Spleen (tissue), 11 donors: ENCODE data around the gene DYNC2LI1. TPM values are rescaled to one million over a fixed set of nuclear protein-coding genes. Genes with fewer than 3 reads are reported as not detected.

Experiments used
- DNase-seq: peaks from one replicate; pipeline ENCODE4 v3.0.0-alpha.2; 2020
- H3K27ac ChIP-seq, 8 donors: fragments of 200-600 bp; sonication (generic) in 7 of 8; 1 replicate in 4 of 8; 2 replicates in 4 of 8; pipeline versions ENCODE4 v1.5.0 to v1.8.0; 2016 to 2021; ENCODE audit warnings: inconsistent platforms in 4 of 8, mild to moderate bottlenecking in 4 of 8, moderate library complexity in 1 of 8
- H3K27me3 ChIP-seq, 7 donors: fragments of 200-600 bp; sonication (generic) in 6 of 7; replicated peaks in 1 of 7; 1 replicate in 4 of 7; 2 replicates in 3 of 7; pipeline versions ENCODE4 v1.5.0 to v1.8.0; 2016 to 2021; ENCODE audit warnings: inconsistent platforms in 3 of 7, mild to moderate bottlenecking in 1 of 7
- H3K36me3 ChIP-seq, 6 donors: fragments of 200-600 bp; sonication (generic) in 5 of 6; 1 replicate in 4 of 6; 2 replicates in 2 of 6; pipeline versions ENCODE4 v1.5.0 to v1.8.0; 2016 to 2021; ENCODE audit warnings: inconsistent platforms in 2 of 6
- H3K4me1 ChIP-seq, 6 donors: fragments of 200-600 bp; sonication (generic) in 5 of 6; 1 replicate in 3 of 6; 2 replicates in 3 of 6; pipeline versions ENCODE4 v1.5.0 to v1.8.0; 2016 to 2021; ENCODE audit warnings: inconsistent platforms in 3 of 6
- H3K4me3 ChIP-seq, 8 donors: fragments of 200-600 bp; sonication (generic) in 7 of 8; 1 replicate in 4 of 8; 2 replicates in 4 of 8; pipeline versions ENCODE4 v1.5.0 to v1.8.0; 2016 to 2021; ENCODE audit warnings: inconsistent platforms in 4 of 8, mild to moderate bottlenecking in 4 of 8, moderate library complexity in 2 of 8
- H3K9me3 ChIP-seq, 8 donors: fragments of 200-600 bp; sonication (generic) in 7 of 8; 1 replicate in 4 of 8; 2 replicates in 4 of 8; pipeline versions ENCODE4 v1.5.0 to v1.8.0; 2016 to 2021; ENCODE audit warnings: inconsistent platforms in 4 of 8
- POLR2A ChIP-seq, 3 donors: fragments of 450-650 bp; IDR thresholded peaks; one replicate each; pipeline ENCODE4 v1.5.1; 2017; ENCODE audit warnings: antibody characterized with exemption in 3 of 3, mild to moderate bottlenecking in 1 of 3
- POLR2AphosphoS5 ChIP-seq, 3 donors: sonication (generic); formaldehyde crosslinking; IDR thresholded peaks; one replicate each; pipeline ENCODE4 v1.5.1; 2017; ENCODE audit warnings: antibody characterized with exemption in 3 of 3
- WGBS, 5 donors: extraction: QIAGEN DNeasy Blood & Tissue Kit in 3 of 5; methylation state at CpG; one replicate each; pipeline versions ENCODE4 v1.1.5 to v1.1.7; 2013 to 2018; 5-methylcytosine and 5-hydroxymethylcytosine counted together
- intact Hi-C: fragments of 100-400 bp; cut with DNase I; formaldehyde crosslinking; loops from one replicate; pipeline ENCODE4 v1.15.0; 2023; ENCODE audit warnings: low total_unique reads
- polyA plus RNA-seq, 3 donors: library from polyadenylated mRNA; stranded (reverse); fragments of 200-250 nt; gene quantifications; one replicate each; pipeline ENCODE4 v1.2.1, GENCODE V29; 2013
- total RNA-seq, 7 donors: library from RNA; depleted of rRNA in 3 of 7; stranded (reverse); fragments of >200 nt in 3 of 7; fragmentation: NEBNext Ultra II Directional in 4 of 7; extraction: Animal tissue kit (Norgen Biotek cat#: 25700) in 4 of 7; gene quantifications; one replicate each; pipeline versions ENCODE4 v1.1.0 to v1.2.1, GENCODE V29; 2016 to 2021
- TF ChIP-seq, protein P1 (sequence below), 11 experiments: fragments of 200-600 bp in 7 of 11; fragments of 450-650 bp in 4 of 11; sonication (generic) in 4 of 11; IDR thresholded peaks in 8 of 11; conservative IDR thresholded peaks in 3 of 11; 1 replicate in 7 of 11; 2 replicates in 4 of 11; pipeline versions ENCODE4 v1.4.0 to v1.8.0; 2016 to 2021; ENCODE audit warnings: antibody characterized with exemption in 11 of 11, inconsistent platforms in 4 of 11, mild to moderate bottlenecking in 1 of 11
- donor health status: healthy with polysubstance abuse.
- donor health status: DM: no; HTN: no; CAD: no; lungs with moderate emphysema.
- donor health status: DM: no; HTN: no; CAD: no.
- donor health status: Bipolar disorder and iron deficiency.
- donor health status: healthy.
- donor health status: DM: no; HTN: no; CAD: no.
- donor health status: DM: yes; HTN: yes; CAD: no.

The DYNC2LI1 gene
- total and polyA plus RNA-seq, 10 donors: 8.5 to 32.4 (median 12.6) TPM

DNA sequence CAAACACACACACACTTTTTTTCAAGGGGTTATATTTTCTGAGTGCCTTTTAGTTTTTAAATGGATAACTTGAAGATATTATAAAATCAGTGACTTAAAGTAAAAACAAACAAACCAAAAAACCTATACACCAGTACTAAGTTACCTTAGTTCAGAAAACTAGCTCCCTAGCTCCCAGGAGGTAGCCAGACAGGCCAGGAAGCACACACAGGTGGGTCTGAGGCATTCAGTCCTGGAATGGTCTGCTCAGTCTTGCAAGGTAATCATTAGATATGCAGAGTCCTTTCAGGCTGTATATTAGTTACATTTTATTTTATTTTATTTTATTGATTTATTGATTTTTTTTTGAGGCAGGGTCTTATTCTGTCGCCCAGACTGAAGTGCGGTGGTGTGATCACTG is 10.7 kb upstream of the DYNC2LI1 start:
- WGBS, 5 donors: 89 to 98% (median 96%) methylated on average over 2 of the region's 2 CpGs
- Histone ChIP-seq H3K4me1 (no peaks in the 10 kb centered on the region), H3K36me3 (peaks cover 0 to 8% (median 0%) of the 10 kb centered on the region in 6 donors), H3K27ac (no peak overlapping the region), H3K9me3 (no peaks in the 10 kb centered on the region), H3K4me3 (no peak overlapping the region), H3K27me3 (no peaks in the 10 kb centered on the region)
- intact Hi-C loops: no loop called here
- TF ChIP-seq POLR2A (IDR thresholded peaks at IDR 0.05) (no peak), POLR2AphosphoS5 (IDR thresholded peaks at IDR 0.05) (no peak)
- TF ChIP-seq, protein P1, sequence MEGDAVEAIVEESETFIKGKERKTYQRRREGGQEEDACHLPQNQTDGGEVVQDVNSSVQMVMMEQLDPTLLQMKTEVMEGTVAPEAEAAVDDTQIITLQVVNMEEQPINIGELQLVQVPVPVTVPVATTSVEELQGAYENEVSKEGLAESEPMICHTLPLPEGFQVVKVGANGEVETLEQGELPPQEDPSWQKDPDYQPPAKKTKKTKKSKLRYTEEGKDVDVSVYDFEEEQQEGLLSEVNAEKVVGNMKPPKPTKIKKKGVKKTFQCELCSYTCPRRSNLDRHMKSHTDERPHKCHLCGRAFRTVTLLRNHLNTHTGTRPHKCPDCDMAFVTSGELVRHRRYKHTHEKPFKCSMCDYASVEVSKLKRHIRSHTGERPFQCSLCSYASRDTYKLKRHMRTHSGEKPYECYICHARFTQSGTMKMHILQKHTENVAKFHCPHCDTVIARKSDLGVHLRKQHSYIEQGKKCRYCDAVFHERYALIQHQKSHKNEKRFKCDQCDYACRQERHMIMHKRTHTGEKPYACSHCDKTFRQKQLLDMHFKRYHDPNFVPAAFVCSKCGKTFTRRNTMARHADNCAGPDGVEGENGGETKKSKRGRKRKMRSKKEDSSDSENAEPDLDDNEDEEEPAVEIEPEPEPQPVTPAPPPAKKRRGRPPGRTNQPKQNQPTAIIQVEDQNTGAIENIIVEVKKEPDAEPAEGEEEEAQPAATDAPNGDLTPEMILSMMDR (IDR thresholded peaks at IDR 0.05 in 8 of 11, conservative IDR thresholded peaks at IDR 0.05 in 3 of 11): no peak
- DNase-seq: no peak

DNA sequence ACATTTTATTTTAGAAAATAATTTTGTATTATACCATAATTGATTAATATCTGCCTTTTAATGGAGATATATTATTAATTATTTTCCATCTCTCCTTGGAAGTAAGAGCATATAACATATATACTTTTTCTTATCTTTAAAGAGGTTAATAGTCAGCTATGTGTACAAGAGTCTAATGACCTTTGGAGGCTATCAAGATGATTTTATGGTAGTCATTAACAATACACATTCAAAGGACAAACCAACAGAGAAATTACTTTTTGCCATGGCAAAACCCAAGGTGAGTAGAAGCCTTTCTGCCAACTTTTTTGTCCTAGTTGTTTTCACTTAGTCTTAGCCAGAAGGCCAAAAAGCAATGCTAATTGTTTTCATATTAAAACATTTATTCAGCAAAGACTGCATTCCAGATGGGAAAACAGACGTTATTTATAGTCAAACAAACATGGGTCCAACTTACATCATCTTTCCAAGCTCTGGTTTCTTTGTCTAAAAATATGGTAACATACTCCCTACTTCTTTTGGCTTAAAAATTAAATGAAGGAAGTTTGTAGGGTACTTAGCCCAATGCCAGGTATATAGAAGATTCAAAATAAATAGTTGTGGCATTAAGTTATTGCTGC is 9.6 kb upstream of the DYNC2LI1 start:
- Histone ChIP-seq H3K27ac (no peak overlapping the region), H3K4me3 (no peak overlapping the region), H3K27me3 (no peaks in the 10 kb centered on the region), H3K4me1 (no peaks in the 10 kb centered on the region), H3K9me3 (no peaks in the 10 kb centered on the region), H3K36me3 (peaks cover 0 to 8% (median 0%) of the 10 kb centered on the region in 6 donors)
- WGBS, 5 donors: 54 to 90% (median 68%) methylated on average over 1 of the region's 1 CpG
- intact Hi-C loops: no loop called here
- TF ChIP-seq, protein P1 (IDR thresholded peaks at IDR 0.05 in 8 of 11, conservative IDR thresholded peaks at IDR 0.05 in 3 of 11): no peak
- TF ChIP-seq POLR2AphosphoS5 (IDR thresholded peaks at IDR 0.05) (no peak), POLR2A (IDR thresholded peaks at IDR 0.05) (no peak)
- no peak for DNase-seq

DNA sequence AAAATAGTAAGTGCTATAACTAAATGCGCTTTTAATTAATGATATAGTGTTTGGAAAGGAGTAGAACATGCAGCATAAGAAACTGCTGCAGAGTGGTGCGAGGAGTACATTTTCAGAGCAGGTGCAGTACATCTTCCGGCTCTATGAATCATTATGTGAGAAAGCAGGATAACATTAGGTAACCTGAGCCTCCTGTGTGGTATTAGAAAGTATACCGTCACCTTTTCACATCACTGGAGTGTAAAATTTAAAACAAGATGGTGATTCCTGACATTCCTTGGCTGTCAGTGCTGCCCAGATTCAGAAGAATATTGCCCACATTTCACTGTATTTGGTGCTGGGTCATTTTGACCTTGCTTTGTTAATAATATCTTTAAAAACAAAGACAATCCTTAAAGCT is 7.8 kb upstream of the DYNC2LI1 start:
- no peaks in the 10 kb centered on the region for H3K4me1 ChIP-seq
- H3K4me3 ChIP-seq: no peak overlapping the region
- H3K9me3 ChIP-seq: no peaks in the 10 kb centered on the region
- H3K27ac ChIP-seq: no peak overlapping the region
- H3K36me3 ChIP-seq: peaks cover 0 to 8% (median 0%) of the 10 kb centered on the region in 6 donors
- H3K27me3 ChIP-seq: peaks cover 0 to 4% (median 0%) of the 10 kb centered on the region in 7 donors
- WGBS, 5 donors: 86 to 95% (median 89%) methylated on average over 4 of the region's 4 CpGs
- intact Hi-C loops: no loop called here
- DNase-seq: no peak
- TF ChIP-seq POLR2A (IDR thresholded peaks at IDR 0.05) (no peak), POLR2AphosphoS5 (IDR thresholded peaks at IDR 0.05) (no peak)
- TF ChIP-seq, protein P1 (IDR thresholded peaks at IDR 0.05 in 8 of 11, conservative IDR thresholded peaks at IDR 0.05 in 3 of 11): no peak

DNA sequence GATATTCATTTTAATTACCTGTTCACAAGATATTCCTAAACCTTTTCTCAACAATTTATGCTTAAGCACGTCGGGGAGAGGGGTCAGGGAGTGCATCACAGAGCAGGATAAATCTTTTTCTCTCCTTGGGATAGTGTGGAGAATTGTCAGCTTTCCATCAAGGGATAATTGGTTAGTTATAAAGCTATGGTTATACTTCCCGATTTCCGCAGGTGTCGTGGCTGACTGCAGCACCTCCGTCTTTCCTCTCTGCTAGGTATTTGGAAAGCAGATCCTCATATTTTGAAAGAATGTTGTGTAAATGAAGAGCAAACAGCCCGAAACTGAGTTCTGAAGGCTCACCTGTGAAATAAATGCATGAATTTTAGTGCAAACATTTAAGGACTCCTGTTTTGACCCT is 778 bp downstream of the DYNC2LI1 start:
- H3K9me3 ChIP-seq: no peaks in the 10 kb centered on the region
- 18 to 34% (median 32%) methylated on average over 7 of the region's 7 CpGs for WGBS, 5 donors
- intact Hi-C loops: no loop called here
- H3K4me3 ChIP-seq: peak overlapping the region; percentile 56 to 94 (median 86)
- peaks cover 0 to 2% (median 0%) of the 10 kb centered on the region in 7 donors for H3K27me3 ChIP-seq
- H3K4me1 ChIP-seq: peaks cover 0 to 20% (median 11%) of the 10 kb centered on the region in 6 donors
- TF ChIP-seq POLR2A (IDR thresholded peaks at IDR 0.05) (no peak), POLR2AphosphoS5 (IDR thresholded peaks at IDR 0.05) (no peak)
- TF ChIP-seq, protein P1 (IDR thresholded peaks at IDR 0.05 in 8 of 11, conservative IDR thresholded peaks at IDR 0.05 in 3 of 11): no peak
- no peak for DNase-seq
- H3K27ac ChIP-seq: peak overlapping the region in 7 of 8 donors; percentile 65 to 89 (median 79)
- peaks cover 0 to 19% (median 4%) of the 10 kb centered on the region in 6 donors for H3K36me3 ChIP-seq
